Progenitor cell of endocrine pancreas (in vitro differentiated cells): ENCODE results near the gene GSTO1. TPM values are rescaled to one million over a fixed set of nuclear protein-coding genes. Genes with fewer than 3 reads are reported as not detected.
A peak's percentile ranks its signal among the peaks of the same experiment; 100 is the strongest.

Experiments
- DNase-seq: peaks from one replicate; pipeline ENCODE4 v3.0.0; 2021; ENCODE audit warnings: low spot score; ENCODE audit not compliant: unreplicated experiment
- H3K27ac Mint-ChIP-seq: 2 replicates; pipeline ENCODE4 v1.8.0; 2021; ENCODE audit warnings: mild to moderate bottlenecking, moderate library complexity, mixed read lengths
- H3K27me3 Mint-ChIP-seq: 2 replicates; pipeline ENCODE4 v1.8.0; 2021; ENCODE audit warnings: mixed read lengths
- H3K36me3 Mint-ChIP-seq: 2 replicates; pipeline ENCODE4 v1.8.0; 2022; ENCODE audit warnings: mixed read lengths; ENCODE audit not compliant: insufficient read depth
- H3K4me1 Mint-ChIP-seq: 2 replicates; pipeline ENCODE4 v1.8.0; 2021; ENCODE audit warnings: low read depth, mixed read lengths
- H3K4me3 Mint-ChIP-seq: 2 replicates; pipeline ENCODE4 v1.8.0; 2021; ENCODE audit warnings: low read depth, mild to moderate bottlenecking, moderate library complexity, mixed read lengths
- H3K9me3 Mint-ChIP-seq: 2 replicates; pipeline ENCODE4 v1.8.0; 2021; ENCODE audit warnings: low read depth, mixed read lengths
- CTCF ChIP-seq: fragments of 200-600 bp; sonication (generic); IDR thresholded peaks from one replicate; pipeline ENCODE4 v1.5.0; 2021; ENCODE audit warnings: antibody characterized with exemption, mild to moderate bottlenecking; ENCODE audit not compliant: unreplicated experiment
- total RNA-seq: library from RNA; stranded (reverse); gene quantifications from 2 replicates; pipeline ENCODE4 v1.2.1, GENCODE V29; 2021

The GSTO1 gene
- total RNA-seq, 1 donor from 2014 or later: 107 TPM

- peaks cover 10% of the 10 kb centered on the region for H3K4me1 Mint-ChIP-seq
These were observed 14.3 kb downstream of the GSTO1 start, which contains the start of gene GSTO2 for GRCh38 chr10:104268713-104269645. Gene GSTO2, plus strand, starts transcription at chr10:104269184. Its CDS starts 5,732 bp downstream, at chr10:104274916.

GRCh38 chr10:104273286-104273685, 18.6 kb downstream of the GSTO1 start:
- H3K36me3 Mint-ChIP-seq: peaks cover under 1% of the 10 kb centered on the region
- no peak overlapping the region for H3K4me3 Mint-ChIP-seq
- no peak overlapping the region for H3K27ac Mint-ChIP-seq
- no peak for DNase-seq
- no peak for TF ChIP-seq CTCF
- H3K4me1 Mint-ChIP-seq: peaks cover 7% of the 10 kb centered on the region
- no peaks in the 10 kb centered on the region for H3K9me3 Mint-ChIP-seq
- peaks cover 9% of the 10 kb centered on the region for H3K27me3 Mint-ChIP-seq

More at GRCh38 chr10:104268713-104269645, 14.3 kb downstream of the GSTO1 start, which contains the start of gene GSTO2:
- no peak for TF ChIP-seq CTCF
- peak; percentile 95 for DNase-seq
- peak within 1 kb of the TSS; percentile 88 for H3K4me3 Mint-ChIP-seq
- peaks cover 9% of the 10 kb centered on the region for H3K36me3 Mint-ChIP-seq
- peak within 1 kb of the TSS; percentile 96 for H3K27ac Mint-ChIP-seq
- H3K27me3 Mint-ChIP-seq: no peaks in the 10 kb centered on the region
- H3K9me3 Mint-ChIP-seq: no peaks in the 10 kb centered on the region

GRCh38 chr10:104273899-104274575, 19.3 kb downstream of the GSTO1 start:
- Mint-ChIP-seq H3K4me1 (peaks cover 5% of the 10 kb centered on the region), H3K27me3 (peaks cover 9% of the 10 kb centered on the region), H3K27ac (no peak overlapping the region), H3K9me3 (no peaks in the 10 kb centered on the region), H3K4me3 (peak overlapping the region; percentile 72), H3K36me3 (no peaks in the 10 kb centered on the region)
- DNase-seq: no peak
- TF ChIP-seq CTCF: no peak

- H3K27ac Mint-ChIP-seq: peak overlapping the region; percentile 74
- peaks cover 9% of the 10 kb centered on the region for H3K27me3 Mint-ChIP-seq
- H3K9me3 Mint-ChIP-seq: no peaks in the 10 kb centered on the region
- no peaks in the 10 kb centered on the region for H3K36me3 Mint-ChIP-seq
- peak; percentile 86 for TF ChIP-seq CTCF
- H3K4me1 Mint-ChIP-seq: peaks cover 5% of the 10 kb centered on the region
- H3K4me3 Mint-ChIP-seq: peak overlapping the region; percentile 72
- peak; percentile 47 for DNase-seq
These were observed 20.4 kb downstream of the GSTO1 start for GRCh38 chr10:104274762-104275721.
